OCI-LY7 (cell line): ENCODE measurements around the gene NFATC3. TPM values are rescaled to one million over a fixed set of nuclear protein-coding genes. Genes with fewer than 3 reads are reported as not detected.

Source experiments
- BruUV-seq: library from RNA; stranded (reverse); fragments of 400-500 nt; replicated peaks from 2 replicates; lab custom pipeline; 2021; lab: Mats Ljungman, UMichigan
- CTCF ChIA-PET: fragments of 300-600 bp; sonication (Branson Sonifier 250); formaldehyde crosslinking; loops from one replicate; lab custom pipeline; 2022; ENCODE audit warnings: antibody characterized with exemption; ENCODE audit not compliant: unreplicated experiment; lab: Charles Lee
- POLR2A ChIA-PET: fragments of 300-600 bp; sonication (Branson Sonifier 250); formaldehyde crosslinking; loops from one replicate; lab custom pipeline; 2022; ENCODE audit warnings: antibody characterized with exemption; lab: Charles Lee
- DNase-seq: peaks from one replicate; pipeline ENCODE4 v3.0.0-alpha.2; 2015; ENCODE audit warnings: low spot score
- H2AFZ ChIP-seq: fragments of 200-600 bp; sonication (generic), shearing (Covaris generic); 2 replicates; pipeline ENCODE4 v1.6.1; 2014; ENCODE audit warnings: mild to moderate bottlenecking, antibody characterized with exemption, low read length, moderate library complexity
- H3K27ac ChIP-seq: fragments of 200-600 bp; sonication (generic); 2 replicates; pipeline ENCODE4 v1.5.1; 2014; ENCODE audit warnings: mixed run types, low read depth, mild to moderate bottlenecking, moderate library complexity, low read length, inconsistent platforms; ENCODE audit not compliant: poor library complexity, severe bottlenecking
- H3K36me3 ChIP-seq: fragments of 200-600 bp; sonication (generic); 2 replicates; pipeline ENCODE4 v1.6.1; 2014; ENCODE audit warnings: mild to moderate bottlenecking, antibody characterized with exemption, low read length, moderate library complexity, mixed read lengths; ENCODE audit not compliant: insufficient read depth
- H3K4me1 ChIP-seq: fragments of 200-600 bp; sonication (generic); 2 replicates; pipeline ENCODE4 v1.5.1; 2014; ENCODE audit warnings: mild to moderate bottlenecking, low read length; ENCODE audit not compliant: insufficient read depth, poor library complexity, severe bottlenecking
- H3K4me2 ChIP-seq: fragments of 200-600 bp; sonication (generic); 2 replicates; pipeline ENCODE4 v1.6.1; 2014; ENCODE audit warnings: mild to moderate bottlenecking, low read length
- H3K4me3 ChIP-seq: fragments of 200-600 bp; sonication (generic); 2 replicates; pipeline ENCODE4 v1.5.1; 2014; ENCODE audit warnings: mild to moderate bottlenecking, low read depth, low read length; ENCODE audit not compliant: poor library complexity, severe bottlenecking
- H3K79me2 ChIP-seq: fragments of 200-600 bp; sonication (generic); 2 replicates; pipeline ENCODE4 v1.6.1; 2016; ENCODE audit warnings: low read depth, mild to moderate bottlenecking, low read length, moderate library complexity, mixed read lengths; ENCODE audit not compliant: insufficient read depth
- H3K9me2 ChIP-seq: fragments of 200-600 bp; sonication (generic); 2 replicates; pipeline ENCODE4 v1.6.1; 2016; ENCODE audit warnings: mild to moderate bottlenecking, low read length, mixed read lengths; ENCODE audit not compliant: insufficient read depth
- H3K9me3 ChIP-seq: fragments of 200-600 bp; sonication (generic); 2 replicates; pipeline ENCODE4 v1.6.1; 2014; ENCODE audit warnings: mild to moderate bottlenecking, mixed run types, low read length, mixed read lengths
- H4K20me1 ChIP-seq: fragments of 200-600 bp; sonication (generic); 2 replicates; pipeline ENCODE4 v1.6.1; 2014; ENCODE audit warnings: mild to moderate bottlenecking, antibody characterized with exemption, low read length, moderate library complexity, mixed read lengths; ENCODE audit not compliant: insufficient read depth
- CTCF ChIP-seq: fragments of 200-600 bp; sonication (generic); conservative IDR thresholded peaks from 2 replicates; pipeline ENCODE4 v1.5.1; 2014; ENCODE audit warnings: mild to moderate bottlenecking, antibody characterized with exemption, low read length, moderate library complexity, mixed read lengths
- EZH2phosphoT487 ChIP-seq: fragments of 200-600 bp; sonication (generic); IDR thresholded peaks from 2 replicates; pipeline ENCODE4 v1.6.1; 2018; ENCODE audit warnings: low read depth, borderline replicate concordance, mild to moderate bottlenecking, mixed run types, antibody characterized with exemption, low read length, moderate library complexity, mixed read lengths
- intact Hi-C: fragments of 100-400 bp; cut with micrococcal nuclease; formaldehyde crosslinking; loops from one replicate; pipeline ENCODE4 v1.10.0; 2022; ENCODE audit not compliant: unreplicated experiment
- total RNA-seq, 2 experiments: library from RNA; depleted of rRNA in 1 of 2; stranded (reverse); fragments of >200 nt in 1 of 2; shearing (Covaris generic) in 1 of 2; gene quantifications; 2 replicates each; pipeline ENCODE4 v1.2.3, GENCODE V29; 2014 to 2022

The NFATC3 gene
- total RNA-seq, 2 experiments from 2014 or later: 73.4 to 76.0 TPM

GRCh38 chr16:68040506-68041288 is 44.5 kb upstream of the NFATC3 start:
- peaks cover 39% of the 10 kb centered on the region for H3K4me1 ChIP-seq
- peak; percentile 88 for DNase-seq
- no peak overlapping the region for H3K27ac ChIP-seq
- no peaks in the 10 kb centered on the region for H3K9me2 ChIP-seq
- intact Hi-C loops: loop anchor here (1.0 to 10.0 kb wide), 5 partner anchors 47 to 366 kb away; partner anchors contain the start of genes PSMB10 and SLC12A4
- peak; percentile 97 for TF ChIP-seq CTCF
- TF ChIP-seq EZH2phosphoT487: no peak
- POLR2A ChIA-PET: interaction anchor here (0.6 to 1.6 kb wide), 9 partner anchors 14 to 321 kb away, joined by 3 to 7 read pairs (median 4); partner anchors contain the start of genes DDX28 and DUS2
- H3K4me2 ChIP-seq: no peak overlapping the region
- no peak overlapping the region for H3K4me3 ChIP-seq
- no peaks in the 10 kb centered on the region for H3K9me3 ChIP-seq
- 0 out of 2 replicates have a peak, but pooled peaks cover 4% of the 10 kb centered on the region for H4K20me1 ChIP-seq
- no peaks in the 10 kb centered on the region for H3K79me2 ChIP-seq
- BruUV-seq: no TSS peak
- peaks cover 31% of the 10 kb centered on the region for H3K36me3 ChIP-seq
- CTCF ChIA-PET: interaction anchor here (0.6 to 1.1 kb wide), 8 partner anchors 11 to 450 kb away, joined by 3 to 5 read pairs (median 3); no protein-coding TSS in a partner anchor
- no peak overlapping the region for H2AFZ ChIP-seq

- intact Hi-C loops: loop anchor here (2.0 to 10.0 kb wide), 3 partner anchors 73 to 367 kb away; partner anchors contain the start of genes PSMB10 and SLC12A4
- ChIA-PET POLR2A (interaction anchor here (0.6 to 1.3 kb wide), 3 partner anchors 15 to 225 kb away, joined by 3 to 4 read pairs (median 3); no protein-coding TSS in a partner anchor), CTCF (no interaction called here)
- no peak overlapping the region for H3K4me3 ChIP-seq
- no peak overlapping the region for H3K4me2 ChIP-seq
- H3K9me3 ChIP-seq: no peaks in the 10 kb centered on the region
- no peaks in the 10 kb centered on the region for H3K79me2 ChIP-seq
- H3K4me1 ChIP-seq: peaks cover 35% of the 10 kb centered on the region
- no peak overlapping the region for H2AFZ ChIP-seq
- TF ChIP-seq CTCF: no peak
- no peak for TF ChIP-seq EZH2phosphoT487
- H4K20me1 ChIP-seq: 0 out of 2 replicates have a peak, but pooled peaks cover 4% of the 10 kb centered on the region
- H3K36me3 ChIP-seq: peaks cover 31% of the 10 kb centered on the region
- no peak overlapping the region for H3K27ac ChIP-seq
- BruUV-seq: no TSS peak
- no peak for DNase-seq
- H3K9me2 ChIP-seq: no peaks in the 10 kb centered on the region
These were observed 43.4 kb upstream of the NFATC3 start for GRCh38 chr16:68041783-68042182.
